Astrocyte of the hippocampus (primary cell): Measurements from ENCODE around the gene HAGHL.
A peak's percentile ranks its signal among the peaks of the same experiment; 100 is the strongest.

Experiments used
- DNase-seq: peaks from one replicate; pipeline ENCODE4 v3.0.0; 2011; ENCODE audit warnings: low read depth, low spot score

HAGHL gene

GRCh38 chr16:726438-727290 is at the start of gene HAGHL, which contains the start of gene CCDC78:
TSS of gene HAGHL (plus strand) at chr16:727106. CDS start at chr16:727510, 404 bp downstream.
TSS of gene CCDC78 (minus strand) at chr16:726443. CDS start at chr16:726367, 76 bp downstream.
- DNase-seq, result peak; percentile 70

GRCh38 chr16:677316-678190 is 49.4 kb upstream of the HAGHL start:
- DNase-seq, result no peak

GRCh38 chr16:678209-678857 is 48.6 kb upstream of the HAGHL start:
- DNase-seq, result no peak

GRCh38 chr16:678858-679813 is 47.8 kb upstream of the HAGHL start:
- DNase-seq, result peak; percentile 74

- DNase-seq, result peak; percentile 92
Observed at GRCh38 chr16:679814-680624, 46.9 kb upstream of the HAGHL start, which contains the start of gene STUB1. TSS of gene STUB1 (plus strand) at chr16:680410. CDS start at chr16:680526, 116 bp downstream.

GRCh38 chr16:680625-680945 is 46.3 kb upstream of the HAGHL start:
- no peak for DNase-seq

- peak; percentile 62 for DNase-seq
Observed at GRCh38 chr16:680967-681745, 45.8 kb upstream of the HAGHL start.

GRCh38 chr16:681746-682427 is 45.0 kb upstream of the HAGHL start:
- DNase-seq, result no peak

- DNase-seq, result no peak
Observed at GRCh38 chr16:682493-683395, 44.2 kb upstream of the HAGHL start.

GRCh38 chr16:683396-684070 is 43.4 kb upstream of the HAGHL start:
- no peak for DNase-seq

GRCh38 chr16:684071-684794 is 42.7 kb upstream of the HAGHL start, which contains the start of gene JMJD8:
TSS of gene JMJD8 (minus strand) at chr16:684334. CDS start at chr16:684319, 15 bp downstream.
- peak; percentile 99 for DNase-seq

GRCh38 chr16:684961-685696 is 41.8 kb upstream of the HAGHL start:
- no peak for DNase-seq

- peak; percentile 61 for DNase-seq
Observed at GRCh38 chr16:685967-686366, 40.9 kb upstream of the HAGHL start.

GRCh38 chr16:686459-687260 is 40.2 kb upstream of the HAGHL start:
- DNase-seq, result no peak

- no peak for DNase-seq
Observed at GRCh38 chr16:687499-687898, 39.4 kb upstream of the HAGHL start.
